GM19324 (cell line): ENCODE results near the gene PRTN3.

Experiments
- ATAC-seq: cut with Tn5 transposase; IDR thresholded peaks from one replicate; pipeline ENCODE4 v1.9.1; 2021; ENCODE audit warnings: mild to moderate bottlenecking, moderate library complexity; ENCODE audit not compliant: unreplicated experiment, low FRiP score

Gene PRTN3

DNA sequence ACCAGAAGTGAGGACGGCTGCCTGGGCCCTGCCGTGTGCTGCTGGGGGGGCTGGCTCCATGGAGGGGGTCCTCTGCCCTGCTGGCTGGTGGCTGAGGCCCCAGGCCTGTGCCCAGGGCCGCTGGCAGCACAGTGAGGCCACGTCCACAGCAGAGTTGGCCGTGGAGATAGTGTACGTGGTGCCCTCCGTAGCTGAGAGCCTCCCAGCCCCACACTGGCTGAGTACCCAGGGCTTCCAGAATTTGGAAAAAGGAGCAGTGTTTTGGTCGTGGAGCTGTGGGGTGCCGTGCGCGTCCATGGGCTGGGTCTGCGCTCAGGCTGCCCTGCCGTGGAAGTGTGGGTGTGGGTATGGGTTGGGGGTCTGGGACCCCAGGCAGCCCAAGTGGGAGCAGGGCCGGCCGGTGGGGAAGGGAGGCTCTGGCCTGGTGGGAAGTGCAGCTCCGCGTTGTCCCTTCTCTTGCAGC lies 37.7 kb upstream of the PRTN3 start:
- ATAC-seq, result no peak

GRCh38 chr19:803686-804418 lies 36.9 kb upstream of the PRTN3 start:
- no peak for ATAC-seq

DNA sequence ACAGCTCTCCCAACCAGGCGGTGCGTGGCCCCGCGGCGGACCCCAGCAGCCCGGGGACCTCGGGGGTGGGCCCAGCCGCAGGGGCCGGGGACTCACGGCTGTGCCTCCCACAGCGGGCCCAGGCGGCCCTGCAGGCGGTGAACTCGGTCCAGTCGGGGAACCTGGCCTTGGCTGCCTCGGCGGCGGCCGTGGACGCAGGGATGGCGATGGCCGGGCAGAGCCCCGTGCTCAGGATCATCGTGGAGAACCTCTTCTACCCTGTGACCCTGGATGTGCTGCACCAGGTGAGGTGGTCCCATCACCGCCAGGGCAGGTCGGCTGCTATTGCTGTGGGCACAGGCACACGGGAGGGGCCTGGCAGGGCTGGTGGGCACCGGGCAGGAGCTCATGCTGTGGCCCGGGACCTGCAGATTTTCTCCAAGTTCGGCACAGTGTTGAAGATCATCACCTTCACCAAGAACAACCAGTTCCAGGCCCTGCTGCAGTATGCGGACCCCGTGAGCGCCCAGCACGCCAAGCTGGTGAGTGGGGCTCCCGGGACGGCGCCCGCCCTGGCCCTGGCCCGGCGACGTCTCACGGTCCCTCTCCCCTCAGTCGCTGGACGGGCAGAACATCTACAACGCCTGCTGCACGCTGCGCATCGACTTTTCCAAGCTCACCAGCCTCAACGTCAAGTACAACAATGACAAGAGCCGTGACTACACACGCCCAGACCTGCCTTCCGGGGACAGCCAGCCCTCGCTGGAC lies 36.2 kb upstream of the PRTN3 start:
- ATAC-seq, result no peak

- ATAC-seq, result no peak
These were observed 35.6 kb upstream of the PRTN3 start for GRCh38 chr19:805166-805551.

DNA sequence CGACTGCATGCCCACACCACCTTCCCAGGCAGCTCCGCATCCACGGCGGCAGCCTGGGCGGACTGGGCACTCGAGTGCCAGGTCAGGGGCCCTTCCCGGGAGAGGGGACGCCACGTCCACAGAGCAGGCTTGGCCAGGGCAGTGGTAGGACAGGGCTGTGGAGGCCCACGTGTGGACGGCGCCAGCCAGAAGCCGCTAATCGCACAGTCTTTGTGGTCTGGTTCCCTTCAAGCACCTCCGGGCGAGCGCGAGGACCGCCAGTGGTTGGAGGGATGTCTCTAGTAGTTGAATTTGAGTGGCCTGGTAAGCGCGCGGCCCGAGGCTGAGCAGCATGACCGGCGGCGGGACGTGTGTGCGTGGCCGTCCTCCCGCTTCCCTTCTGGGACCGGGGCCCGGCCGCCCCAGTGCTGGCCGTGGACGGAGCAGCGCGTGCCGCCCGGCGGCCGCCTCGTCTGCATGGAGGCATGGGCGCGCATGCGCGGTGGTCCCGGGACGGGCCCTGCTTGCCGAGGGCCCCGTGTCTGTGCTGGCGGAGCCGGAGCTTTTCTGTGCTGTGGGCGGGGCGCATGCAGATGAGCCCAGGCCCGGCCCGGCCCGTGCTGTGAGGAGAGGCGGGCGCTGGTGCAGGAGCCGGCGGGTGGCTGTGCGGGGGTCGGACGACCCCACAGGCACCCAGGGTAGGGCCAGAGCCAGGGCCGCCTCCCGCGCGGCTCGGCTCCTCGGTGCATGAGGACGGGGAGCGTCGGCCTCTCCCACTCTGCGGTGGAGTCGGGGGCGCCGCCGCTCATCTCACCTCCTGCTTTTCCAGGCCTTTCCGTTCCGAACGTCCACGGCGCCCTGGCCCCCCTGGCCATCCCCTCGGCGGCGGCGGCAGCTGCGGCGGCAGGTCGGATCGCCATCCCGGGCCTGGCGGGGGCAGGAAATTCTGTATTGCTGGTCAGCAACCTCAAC lies 34.9 kb upstream of the PRTN3 start:
- no peak for ATAC-seq

GRCh38 chr19:806815-807421 lies 33.9 kb upstream of the PRTN3 start:
- no peak for ATAC-seq

DNA sequence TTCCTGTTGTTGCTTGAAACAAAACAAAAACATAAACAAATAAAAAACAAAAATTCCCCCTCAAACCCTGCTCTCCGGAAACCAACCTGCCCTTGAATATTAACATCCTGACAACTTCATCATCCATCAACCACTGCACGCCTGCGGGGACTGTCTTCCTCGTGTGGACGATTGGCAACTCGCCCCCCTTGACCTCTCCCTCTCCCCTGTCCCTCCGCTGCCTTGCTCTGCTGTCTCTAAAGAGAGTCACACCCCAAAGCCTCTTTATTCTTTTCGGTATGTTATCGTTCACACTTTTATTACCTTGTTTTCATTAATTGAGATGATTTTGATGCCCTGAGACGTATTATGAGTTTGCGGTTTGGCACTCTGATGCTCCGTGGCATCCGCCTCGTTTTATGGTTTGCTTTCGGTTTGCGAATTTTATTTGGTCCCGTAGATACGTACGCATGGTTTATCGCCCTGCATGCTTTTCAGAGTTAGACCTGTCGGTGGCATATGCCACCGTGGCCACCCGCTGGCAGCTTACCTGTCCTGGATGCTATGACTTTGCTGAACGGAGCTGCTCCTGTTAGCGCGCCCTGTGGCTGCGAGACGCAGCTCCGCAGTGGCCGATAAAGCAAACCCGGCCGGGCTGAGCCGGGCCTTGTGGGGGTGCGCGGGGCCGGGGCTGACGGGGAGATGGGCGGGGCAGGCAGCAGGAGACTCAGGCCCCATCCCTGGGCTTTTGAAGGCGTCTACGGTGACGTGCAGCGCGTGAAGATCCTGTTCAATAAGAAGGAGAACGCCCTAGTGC lies 33.0 kb upstream of the PRTN3 start:
- no peak for ATAC-seq

- ATAC-seq, result no peak
These were observed 32.4 kb upstream of the PRTN3 start for GRCh38 chr19:808423-808775.

DNA sequence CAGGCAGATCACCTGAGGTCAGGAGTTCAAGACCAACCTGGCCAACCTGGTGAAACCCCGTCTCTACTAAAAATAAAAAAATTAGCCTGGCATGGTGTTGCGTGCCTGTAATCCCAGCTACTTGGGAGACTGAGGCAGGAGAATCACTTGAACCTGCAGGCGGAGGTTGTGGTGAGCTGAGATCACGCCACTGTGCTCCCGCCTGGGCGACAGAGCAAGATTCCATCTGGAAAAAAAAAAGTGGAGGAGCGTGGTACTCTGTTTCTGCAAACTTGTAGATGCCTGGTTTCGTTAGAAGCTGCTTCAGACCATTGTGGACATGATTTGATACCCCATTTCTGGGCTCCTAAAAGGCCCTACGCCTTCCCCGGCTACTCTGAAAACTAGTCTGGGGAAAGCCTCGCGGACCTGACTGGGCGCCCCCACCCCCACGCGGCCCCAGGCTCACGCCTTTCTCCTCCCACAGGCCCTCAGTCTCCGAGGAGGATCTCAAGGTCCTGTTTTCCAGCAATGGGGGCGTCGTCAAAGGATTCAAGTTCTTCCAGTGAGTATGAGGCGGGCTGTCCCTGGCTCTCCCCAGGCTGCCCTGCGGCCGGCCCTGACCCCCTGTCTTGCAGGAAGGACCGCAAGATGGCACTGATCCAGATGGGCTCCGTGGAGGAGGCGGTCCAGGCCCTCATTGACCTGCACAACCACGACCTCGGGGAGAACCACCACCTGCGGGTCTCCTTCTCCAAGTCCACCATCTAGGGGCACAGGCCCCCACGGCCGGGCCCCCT lies 30.5 kb upstream of the PRTN3 start:
- ATAC-seq, result no peak

DNA sequence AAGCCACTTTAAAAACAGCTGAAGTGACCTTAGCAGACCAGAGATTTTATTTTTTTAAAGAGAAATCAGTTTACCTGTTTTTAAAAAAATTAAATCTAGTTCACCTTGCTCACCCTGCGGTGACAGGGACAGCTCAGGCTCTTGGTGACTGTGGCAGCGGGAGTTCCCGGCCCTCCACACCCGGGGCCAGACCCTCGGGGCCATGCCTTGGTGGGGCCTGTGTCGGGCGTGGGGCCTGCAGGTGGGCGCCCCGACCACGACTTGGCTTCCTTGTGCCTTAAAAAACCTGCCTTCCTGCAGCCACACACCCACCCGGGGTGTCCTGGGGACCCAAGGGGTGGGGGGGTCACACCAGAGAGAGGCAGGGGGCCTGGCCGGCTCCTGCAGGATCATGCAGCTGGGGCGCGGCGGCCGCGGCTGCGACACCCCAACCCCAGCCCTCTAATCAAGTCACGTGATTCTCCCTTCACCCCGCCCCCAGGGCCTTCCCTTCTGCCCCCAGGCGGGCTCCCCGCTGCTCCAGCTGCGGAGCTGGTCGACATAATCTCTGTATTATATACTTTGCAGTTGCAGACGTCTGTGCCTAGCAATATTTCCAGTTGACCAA lies 29.8 kb upstream of the PRTN3 start:
- no peak for ATAC-seq

GRCh38 chr19:811506-812048 lies 29.2 kb upstream of the PRTN3 start:
- ATAC-seq, result no peak

DNA sequence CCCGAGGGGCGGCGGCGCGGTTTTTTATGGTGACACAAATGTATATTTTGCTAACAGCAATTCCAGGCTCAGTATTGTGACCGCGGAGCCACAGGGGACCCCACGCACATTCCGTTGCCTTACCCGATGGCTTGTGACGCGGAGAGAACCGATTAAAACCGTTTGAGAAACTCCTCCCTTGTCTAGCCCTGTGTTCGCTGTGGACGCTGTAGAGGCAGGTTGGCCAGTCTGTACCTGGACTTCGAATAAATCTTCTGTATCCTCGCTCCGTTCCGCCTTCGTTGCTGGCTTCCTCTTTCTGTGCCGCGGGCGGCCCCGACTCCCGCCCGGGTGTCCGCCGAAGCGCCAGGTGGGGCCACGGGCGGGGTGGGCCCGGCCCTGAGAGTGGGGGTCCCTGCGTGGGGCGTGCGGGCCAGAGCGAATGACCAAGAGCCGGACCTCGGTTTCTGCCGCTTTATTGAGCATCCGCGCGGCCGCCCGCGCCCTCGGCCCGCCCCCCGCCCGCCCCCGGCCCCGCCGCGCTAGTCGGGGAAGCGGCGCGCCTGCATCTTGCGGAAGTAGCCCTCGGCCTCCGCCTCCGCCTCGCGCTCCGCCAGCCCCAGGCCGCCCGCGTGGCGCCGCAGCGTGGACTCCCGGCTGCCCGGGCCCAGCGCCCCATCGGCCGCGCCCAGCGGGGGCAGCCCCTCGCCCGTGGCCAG lies 28.6 kb upstream of the PRTN3 start:
- ATAC-seq, result no peak

DNA sequence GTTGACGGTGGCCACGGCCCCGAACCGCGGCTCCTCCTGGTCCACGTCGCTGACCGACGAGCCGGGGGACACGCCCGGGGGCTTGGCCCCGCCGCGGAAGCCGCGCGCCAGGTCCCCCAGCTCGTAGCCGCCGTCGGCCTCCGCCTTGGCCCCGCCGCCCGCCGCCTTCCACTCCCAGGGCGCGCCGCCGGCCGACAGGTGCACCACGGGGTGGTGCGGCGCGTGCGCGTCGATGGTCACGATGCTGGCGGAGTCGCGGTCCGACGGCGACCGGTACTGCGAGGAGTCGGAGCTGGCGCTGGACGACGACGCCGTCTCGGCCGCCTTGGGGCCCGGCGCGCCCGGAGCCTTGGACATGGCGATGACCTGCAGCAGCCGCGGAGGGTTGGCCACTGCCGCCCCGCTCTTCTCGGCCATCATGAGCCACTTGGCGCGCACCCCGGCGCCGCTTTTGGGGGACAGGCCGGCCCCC lies 28.0 kb upstream of the PRTN3 start:
- ATAC-seq, result no peak

- no peak for ATAC-seq
These were observed 27.3 kb upstream of the PRTN3 start for GRCh38 chr19:813219-814151.

DNA sequence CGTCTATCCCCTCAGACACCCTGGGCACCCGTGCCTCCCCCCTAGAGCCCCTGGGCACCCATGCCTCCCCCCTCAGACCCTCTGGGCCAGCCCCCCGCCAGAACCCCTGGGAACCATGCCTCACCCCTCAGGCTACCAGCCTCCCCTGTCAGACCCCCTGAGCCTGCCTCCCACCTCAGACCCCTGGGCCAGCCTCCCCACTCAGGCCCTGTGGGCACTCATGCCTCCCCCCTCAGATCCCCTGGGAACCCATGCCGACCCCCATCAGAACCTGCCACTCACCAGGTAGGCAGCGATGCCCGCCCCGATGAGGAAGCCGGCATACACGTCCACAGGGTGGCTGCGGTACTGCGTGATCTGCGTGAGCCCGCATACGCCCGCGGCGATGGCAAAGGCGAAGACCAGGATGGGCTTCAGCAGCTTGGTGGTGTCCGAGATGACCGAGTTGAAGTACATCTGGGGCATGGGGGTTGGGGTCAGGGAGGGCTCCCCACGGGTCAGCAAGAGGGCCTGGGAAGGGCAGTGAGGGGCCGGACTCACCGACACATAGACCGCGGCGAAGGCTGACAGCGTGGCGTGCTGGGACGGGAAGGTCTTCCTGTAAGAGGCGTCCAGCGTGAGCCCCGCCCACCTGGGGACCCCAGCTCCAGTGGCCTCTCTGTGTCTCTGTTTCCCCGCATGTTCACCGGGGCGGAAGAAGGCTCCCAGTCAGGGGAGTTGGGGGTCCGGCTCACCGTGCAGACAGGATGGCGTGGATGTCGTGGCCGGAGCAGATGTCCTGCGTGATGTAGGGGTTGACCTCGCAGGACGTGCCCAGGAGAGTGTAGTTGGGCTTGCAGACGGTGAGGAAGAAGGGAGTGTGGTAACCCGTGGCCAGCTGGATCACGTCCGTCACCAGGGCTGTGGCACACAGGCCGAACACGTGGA lies 26.4 kb upstream of the PRTN3 start:
- no peak for ATAC-seq
